Mucosa of gallbladder (tissue), 1 donor: Measurements from ENCODE around the gene GPR157. TPM values are rescaled to one million over a fixed set of nuclear protein-coding genes. Genes with fewer than 3 reads are reported as not detected.
"Not testable (repeated sequence)": the region's sequence is repeated elsewhere in the genome, so short reads cannot be mapped to it uniquely, and the experiment has no call there.

ENCODE experiments used
- DNase-seq: peaks from one replicate; pipeline ENCODE4 v3.0.0-alpha.2; 2020; ENCODE audit warnings: low spot score
- total RNA-seq: library from RNA; stranded (reverse); gene quantifications from one replicate; pipeline ENCODE4 v1.2.1, GENCODE V29; 2021
- donor health status: DM: no; HTN: no; CAD: no.

GPR157 gene
- total RNA-seq, 1 donor from 2014 or later, result 8.3 TPM

DNA sequence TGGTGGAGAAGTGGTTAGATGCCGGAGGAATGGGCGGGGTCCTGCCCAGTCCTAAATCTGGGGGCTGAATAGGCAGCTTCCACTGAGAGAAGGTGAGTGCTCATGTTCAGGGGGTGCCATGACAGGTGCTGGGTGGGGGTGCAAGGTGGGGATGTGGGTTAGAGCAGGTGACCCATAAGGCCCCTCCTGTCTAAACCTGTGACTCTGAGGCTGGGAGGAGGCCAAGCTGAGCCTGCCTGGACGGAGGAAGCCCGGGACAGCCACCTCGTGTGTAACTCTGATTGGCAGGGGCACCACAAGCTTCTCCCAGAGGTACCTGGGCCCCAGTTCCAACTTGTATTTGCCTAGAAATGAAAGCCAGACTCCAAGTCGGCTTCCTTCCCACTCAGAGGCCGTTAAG is 10.7 kb downstream of the GPR157 start:
- DNase-seq, result no peak

DNA sequence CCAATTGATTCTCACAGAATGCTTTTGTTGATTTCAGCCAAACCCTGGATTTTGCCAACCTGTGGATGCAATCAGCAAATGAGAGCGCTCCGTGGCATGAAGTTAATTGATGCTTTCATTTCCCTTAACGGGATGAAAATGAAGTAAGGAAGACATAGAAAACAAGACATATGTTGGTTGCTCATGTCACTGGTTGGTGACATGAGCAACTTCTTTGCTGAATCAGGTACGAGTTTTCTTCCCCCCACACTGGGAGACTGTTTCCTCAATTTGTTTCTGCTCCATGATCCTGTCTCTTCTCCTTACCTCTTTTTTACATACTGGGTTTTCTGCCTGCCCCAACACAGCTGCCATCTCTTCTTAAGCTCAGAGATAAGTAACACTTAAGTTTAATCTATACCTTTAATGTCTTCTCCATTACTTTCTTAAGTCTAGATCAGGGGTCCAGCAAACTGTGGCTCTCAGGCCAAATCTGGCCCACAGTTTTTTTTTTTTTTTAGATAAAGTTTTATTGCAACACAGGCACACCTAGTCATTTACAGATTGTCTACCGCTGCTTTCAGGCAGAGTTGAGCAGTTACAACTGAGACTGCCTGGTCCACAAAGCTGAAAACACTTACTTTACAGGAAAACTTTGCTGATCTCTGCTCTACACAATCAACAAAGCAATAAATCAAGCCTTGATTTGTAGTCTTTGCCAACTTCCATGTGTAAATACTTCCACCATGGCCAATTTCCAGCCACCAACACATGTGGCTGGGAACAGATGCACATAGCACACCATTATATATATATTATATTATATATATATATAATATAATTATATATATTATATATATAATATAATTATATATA is 13.3 kb downstream of the GPR157 start:
- DNase-seq, result no peak

DNA sequence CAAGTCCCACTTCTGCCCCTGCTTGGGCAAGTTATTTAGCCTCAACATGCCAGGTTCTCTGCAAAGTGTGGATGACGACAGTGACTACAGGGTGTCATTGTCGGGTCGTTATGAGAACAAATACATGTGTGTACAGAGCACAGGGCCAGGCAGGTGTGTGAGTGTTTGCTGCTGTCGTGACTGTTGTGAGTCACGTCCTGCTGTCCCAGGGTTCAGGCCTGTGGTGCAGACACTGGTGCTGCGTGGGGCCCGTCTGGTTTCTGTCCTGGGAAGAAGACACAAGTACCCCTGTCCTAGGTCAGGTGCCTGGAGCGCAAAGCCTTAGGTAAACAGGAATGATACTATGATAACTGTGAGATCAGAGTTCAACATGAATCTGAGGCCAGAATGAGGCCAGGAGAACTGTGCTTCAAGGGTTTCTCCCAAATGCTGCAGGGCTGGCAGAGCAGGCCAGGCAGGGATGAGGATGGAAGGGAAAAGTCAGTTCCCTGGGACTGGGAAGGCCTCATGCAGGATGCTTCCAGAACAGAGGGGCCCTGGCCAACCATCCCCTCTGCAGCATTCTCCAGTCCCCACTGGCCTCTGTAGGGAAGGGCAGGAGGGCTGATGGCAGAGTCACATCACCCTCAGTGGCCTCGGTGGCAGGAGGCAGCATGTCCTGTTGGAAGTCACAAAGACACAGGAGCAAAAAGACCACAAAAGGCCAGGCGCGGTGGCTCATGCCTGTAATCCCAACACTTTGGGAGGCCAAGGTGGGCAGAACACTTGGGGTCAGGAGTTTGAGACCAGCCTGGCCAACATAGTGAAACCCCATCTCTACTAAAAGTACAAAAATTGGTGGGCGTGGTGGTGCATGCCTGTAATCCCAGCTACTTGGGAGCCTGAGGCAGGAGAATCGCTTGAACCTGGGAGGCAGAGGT is 15.7 kb downstream of the GPR157 start:
- no peak for DNase-seq

DNA sequence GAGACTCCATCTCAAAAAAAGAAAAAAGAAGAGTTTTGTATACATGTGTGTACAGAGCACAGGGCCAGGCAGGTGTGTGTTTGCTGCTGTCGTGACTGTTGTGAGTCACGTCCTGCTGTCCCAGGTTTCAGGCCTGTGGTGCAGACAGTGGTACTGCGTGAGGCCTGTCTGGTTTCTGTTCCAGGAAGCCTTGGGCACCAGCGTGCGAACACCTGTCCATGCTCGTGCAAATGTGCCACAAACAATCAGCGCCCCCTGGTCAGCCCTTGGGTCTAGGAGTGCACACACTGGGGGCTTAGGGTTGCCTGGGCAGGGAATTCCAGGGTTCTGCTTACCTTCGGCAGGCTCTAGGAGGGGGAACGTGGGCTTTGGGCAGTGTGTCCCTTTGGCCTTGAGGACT is 16.9 kb downstream of the GPR157 start:
- no peak for DNase-seq

DNA sequence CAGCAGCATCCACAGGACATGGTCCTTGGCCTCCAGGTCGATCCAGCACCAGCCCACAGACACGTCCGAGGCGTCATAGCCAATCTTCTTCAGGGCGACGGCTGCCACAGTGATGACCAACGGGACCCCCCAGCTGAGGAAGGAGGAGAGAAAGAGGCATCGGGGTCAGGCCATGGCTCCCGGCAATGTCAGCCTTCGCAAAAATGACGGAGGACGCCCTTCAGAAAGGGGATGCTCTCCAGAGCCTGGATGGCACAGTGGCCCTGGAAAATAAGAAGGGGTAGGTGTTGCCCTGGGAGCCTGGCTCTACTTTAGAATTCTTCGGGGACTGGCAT is 17.6 kb downstream of the GPR157 start:
- DNase-seq, result no peak

DNA sequence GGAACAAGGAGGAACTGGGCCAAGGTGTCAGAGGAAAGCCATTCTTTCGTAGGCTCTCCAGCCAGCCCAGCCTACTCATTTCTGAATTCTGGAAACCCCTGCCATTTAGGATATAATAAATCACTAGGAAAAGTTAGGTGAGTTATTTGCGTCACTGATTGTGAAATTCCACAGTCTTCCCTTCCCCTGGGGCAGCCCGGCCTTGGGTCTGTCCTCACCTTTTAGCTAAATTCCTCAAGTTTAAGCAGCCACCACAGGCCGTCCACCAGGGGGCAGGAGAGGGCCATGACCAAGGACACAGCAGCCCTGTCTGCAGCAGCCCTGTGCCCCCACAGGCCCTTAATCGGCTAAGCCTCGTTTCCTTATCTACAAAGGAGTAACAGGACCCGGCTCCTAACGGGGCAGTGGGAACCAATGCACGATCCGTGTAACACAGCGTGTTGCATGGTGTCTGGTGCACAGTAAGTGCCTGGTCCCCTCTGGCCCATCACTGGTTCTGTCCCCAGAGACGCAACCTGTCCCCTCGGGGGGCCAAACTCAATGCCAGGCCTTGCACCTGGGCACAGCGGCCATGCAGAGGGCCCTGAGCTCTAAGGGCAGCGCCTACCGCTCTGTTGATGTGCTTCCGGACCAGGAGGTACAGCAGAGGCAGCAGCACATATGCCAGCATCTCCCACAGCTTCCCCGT is 18.1 kb downstream of the GPR157 start:
- peak; percentile 81 for DNase-seq

DNA sequence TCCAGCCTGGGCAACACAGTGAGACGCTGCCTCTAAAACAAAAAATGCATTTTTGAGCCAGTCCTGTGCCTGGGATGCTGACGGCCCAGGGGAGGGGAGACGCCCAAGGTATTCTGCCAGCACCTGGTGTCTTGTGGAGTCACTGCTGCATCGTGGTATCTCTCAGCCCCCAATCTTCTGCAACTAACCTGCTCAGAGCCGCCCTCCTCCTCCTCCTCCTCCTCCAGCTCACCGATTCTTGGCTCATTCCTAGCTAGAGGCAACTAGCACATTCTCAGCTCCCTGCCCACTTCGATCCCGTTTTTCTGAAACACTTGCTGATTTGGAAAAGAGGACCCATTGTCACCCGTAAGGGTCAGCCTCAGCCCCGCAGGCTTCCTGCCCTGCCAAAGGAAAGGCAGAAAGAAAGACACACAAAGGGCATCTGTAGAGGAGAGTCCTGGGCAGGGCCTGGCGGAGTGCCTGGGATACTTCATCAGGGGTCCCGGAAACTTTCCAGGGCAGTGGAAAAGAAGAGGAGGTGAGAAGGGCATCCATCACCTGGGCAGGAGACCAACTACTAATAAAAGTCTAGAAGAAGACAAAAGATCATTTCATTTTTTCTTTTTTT is 20.7 kb downstream of the GPR157 start:
- DNase-seq, result no peak

DNA sequence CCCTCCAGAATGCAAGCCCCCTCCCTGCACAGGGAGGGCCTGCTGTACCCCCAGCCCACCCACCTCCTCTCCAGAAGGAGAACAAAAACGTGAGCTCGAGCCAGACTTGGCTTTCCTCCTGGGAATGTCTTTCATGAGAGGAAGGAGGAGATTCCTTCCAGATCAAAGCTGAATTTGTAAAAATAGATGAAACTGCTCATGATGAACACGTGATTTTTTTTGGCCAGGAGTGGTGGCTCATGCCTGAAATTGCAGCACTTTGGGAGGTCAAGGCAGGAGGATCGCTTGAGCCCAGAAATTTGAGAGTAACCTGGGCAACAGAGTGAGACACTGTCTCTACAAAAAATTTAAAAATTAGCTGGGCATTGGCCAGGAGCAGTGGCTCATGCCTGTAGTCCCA is 21.8 kb downstream of the GPR157 start:
- no peak for DNase-seq

DNA sequence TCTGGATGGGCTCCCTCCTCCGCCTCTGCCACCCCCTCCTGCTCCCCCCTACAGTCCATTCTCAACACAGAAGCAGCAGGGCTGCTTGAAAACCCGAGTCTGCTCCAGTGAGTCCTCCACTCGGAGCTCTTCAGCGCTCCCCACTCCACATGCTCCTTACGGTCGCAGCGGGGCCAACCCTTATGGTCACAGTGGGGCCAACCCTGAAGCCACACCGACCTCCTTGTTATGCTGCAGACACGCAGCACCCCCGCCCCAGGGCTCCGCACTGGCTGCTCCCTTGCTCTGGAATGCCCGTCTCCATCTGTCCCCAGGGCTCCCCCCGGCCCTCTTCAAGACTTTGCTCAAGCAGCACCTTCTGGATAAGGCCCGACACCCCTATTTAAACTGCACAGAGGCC is 22.6 kb downstream of the GPR157 start:
- no peak for DNase-seq

DNA sequence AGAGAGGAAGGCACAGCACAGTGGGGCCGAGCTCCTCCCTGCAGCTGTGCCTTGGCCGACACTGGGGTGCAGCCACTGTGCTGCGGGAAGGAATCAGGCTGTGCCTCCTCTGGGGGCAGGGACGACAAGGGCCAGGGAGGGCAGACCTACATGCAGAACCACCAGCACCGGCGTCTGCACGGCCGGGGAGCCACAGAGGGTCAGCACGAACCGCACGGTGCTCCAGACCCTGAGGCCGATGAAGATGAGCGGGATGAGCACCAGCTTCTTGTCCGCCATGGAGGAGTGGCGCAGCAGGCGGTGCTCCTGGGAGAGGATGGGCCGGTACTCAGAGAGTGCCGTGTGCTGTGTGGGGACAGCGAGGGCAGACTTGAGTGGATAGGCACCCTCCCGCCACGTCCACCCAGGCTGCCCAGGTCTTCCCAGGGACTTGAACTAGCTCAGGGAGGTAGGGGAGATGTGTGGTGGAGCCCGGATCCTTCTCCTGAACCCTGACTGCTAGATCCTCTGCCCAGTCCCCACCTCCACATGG is 23.5 kb downstream of the GPR157 start:
- no peak for DNase-seq

DNA sequence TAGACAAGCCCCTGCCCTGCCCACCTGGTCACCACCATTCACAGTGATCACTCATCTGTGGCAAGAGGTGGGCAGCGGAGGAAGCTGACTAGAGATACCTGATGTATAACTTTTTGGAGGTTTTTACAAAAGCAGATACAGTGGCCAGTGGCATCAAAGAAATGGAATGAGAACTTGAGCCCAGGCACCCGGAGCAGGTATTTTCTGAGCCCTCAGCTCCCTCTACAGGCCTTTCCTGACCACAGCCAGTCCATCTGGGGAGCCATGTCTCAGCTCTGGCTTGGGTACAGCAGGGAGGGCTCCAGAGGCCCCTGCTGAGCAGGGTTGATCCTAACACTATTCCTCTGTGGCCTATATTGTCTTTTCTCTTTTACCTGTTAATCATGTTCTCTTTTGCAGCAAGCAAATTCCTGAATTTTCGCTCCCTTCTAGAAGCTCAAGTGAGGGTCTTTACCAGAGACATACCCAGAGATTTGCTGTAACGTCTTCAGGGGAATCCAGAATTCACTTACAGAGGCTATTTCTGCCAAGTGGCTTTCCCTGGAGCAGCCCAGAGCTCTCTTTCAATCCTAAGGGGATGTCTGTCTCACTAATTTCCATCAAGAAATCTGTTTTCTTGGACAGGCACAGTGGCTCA is 27.3 kb downstream of the GPR157 start:
- DNase-seq, result peak; percentile 49

DNA sequence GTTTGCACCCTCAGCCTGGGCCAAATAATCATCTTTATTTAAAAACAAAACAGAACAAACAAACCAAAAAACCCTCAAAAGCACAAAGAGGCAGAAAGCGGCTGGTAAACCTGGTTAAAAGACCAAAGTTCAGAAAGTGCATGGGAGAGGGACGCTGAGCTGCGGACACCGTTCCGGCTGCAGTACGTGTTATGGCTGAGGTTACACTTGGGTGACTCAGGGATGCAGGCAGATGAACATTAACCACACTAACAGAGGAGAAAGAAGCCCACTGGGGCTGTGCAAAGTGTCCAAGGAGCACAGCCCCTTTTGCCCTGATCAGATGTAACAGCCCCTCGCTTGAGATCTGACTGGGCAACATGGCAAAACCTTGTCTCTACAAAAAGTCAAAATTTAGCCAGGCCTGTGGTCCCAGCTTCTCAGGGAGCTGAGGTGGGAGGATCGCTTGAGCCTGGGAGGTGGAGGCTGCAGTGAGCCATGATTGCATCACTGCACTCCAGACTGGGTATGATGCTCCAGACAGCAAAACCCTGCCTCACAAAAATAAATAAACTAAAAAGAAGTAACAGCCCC is 28.3 kb downstream of the GPR157 start:
- DNase-seq, result no peak

DNA sequence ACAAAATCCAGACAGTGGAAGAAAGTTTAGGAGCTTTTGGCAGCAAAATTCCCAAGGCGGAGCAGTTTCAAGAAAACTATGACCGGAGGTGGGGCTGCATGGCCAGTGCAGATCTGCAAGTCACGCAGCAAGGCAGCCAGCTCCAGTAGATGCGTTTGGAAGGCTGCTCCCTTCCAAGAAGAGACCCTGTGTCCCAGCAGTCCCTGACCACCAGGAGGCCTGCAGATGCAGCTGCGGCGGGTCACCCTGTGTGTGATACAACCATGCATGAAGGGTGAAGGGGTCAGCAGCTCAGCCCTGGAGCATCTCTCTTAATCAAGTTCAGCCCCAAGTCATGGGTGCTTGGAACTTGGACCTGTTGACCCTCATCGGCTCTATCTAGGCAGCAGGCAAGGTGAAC is 29.3 kb downstream of the GPR157 start:
- no peak for DNase-seq

DNA sequence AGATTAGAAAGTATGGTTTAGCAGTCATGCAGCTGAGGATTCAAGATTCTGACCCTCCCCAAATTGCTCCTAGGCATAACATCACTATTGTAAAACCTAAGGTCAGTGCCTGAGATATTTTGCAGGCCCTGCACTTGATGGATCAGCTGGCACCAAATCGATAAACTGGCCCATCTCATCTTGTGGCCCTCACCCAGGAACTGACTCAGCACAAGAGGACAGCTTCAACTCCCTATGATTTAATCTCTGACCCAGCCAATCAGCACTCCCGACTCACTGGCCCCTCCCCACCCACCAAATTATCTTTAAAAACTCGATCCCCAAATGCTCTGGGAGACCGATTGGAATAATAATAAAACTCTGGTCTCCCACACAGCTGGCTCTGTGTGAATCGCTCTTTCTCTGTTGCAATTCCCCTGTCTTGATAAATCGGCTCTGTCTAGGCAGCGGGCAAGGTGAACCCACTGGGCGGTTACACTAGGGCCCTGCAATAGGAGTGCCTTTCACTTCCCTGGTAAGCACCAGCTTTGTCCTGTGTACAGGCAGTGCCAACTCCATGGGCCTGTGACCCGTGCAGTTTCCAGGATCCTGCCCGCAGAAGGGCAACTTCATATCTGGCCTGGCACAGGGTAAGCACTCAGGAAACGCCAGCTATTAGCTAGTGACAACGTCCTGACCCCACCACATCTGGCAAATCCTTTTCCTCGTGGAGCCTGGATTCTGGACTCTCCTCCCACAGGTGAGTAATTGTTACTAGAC is 30.8 kb downstream of the GPR157 start:
- no peak for DNase-seq

DNA sequence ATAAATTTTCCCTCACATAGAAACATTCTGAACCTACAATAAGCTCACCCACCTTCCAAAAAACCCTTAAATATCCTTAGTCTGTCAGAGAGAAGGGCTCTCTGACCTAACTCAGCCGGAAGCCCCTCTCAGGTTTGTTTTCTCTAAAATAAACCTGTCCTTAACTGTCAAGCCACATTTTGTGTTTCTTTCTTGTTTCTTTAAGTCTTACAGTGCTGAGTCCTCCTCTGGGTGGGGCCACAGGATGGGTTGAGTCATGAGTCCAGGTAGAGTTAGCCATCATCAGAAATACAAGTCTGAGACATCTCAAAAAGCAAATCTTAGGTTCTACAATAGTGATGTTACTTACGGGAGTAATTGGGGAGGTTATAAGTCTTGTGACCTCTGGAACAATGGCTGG is 33.1 kb downstream of the GPR157 start:
- no peak for DNase-seq

DNA sequence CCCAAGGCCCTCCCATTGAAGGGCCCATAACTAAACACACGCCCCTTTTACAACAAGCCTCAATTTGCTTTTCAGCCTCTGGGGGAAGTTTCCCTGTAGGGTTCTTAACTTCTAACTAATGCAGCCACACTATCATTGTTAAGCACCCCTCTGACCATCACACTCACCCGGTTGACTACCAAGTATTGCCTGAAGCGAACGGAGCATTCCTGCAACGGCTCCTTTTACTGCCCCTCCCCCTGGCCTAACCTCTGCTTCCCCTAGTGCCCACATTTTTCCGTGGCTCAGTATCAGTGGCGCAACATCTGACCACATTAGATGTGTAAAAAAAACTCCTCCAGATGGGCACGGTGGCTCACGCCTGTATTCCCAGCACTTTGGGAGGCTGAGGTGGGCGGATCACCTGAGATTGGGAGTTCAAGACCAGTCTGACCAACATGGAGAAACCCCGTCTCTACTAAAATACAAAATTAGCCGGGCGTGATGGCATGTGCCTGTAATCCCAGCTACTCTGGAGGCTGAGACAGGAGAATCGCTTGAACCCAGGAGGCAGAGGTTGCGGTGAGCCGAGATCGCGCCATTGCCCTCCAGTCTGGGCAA is 34.8 kb downstream of the GPR157 start:
- DNase-seq, result not testable (repeated sequence)

DNA sequence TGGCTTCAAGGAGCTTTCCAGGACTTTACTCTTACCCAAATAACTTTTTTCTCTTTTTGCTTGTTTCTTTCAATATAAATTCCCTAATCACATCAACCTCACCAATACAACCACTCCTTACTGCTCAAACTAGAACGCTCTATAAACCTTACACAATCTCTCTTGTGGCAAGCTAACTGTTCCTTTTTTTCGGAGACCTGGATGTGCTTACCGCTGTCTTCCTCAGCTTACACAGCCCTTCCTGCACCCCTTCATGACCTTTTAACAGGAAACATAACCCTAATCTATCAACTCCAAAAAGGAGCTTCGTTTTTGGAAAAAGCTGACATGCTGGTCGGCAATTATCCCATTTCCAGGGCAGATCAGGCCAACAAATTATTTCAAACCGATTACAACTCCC is 35.3 kb downstream of the GPR157 start:
- DNase-seq, result no peak

DNA sequence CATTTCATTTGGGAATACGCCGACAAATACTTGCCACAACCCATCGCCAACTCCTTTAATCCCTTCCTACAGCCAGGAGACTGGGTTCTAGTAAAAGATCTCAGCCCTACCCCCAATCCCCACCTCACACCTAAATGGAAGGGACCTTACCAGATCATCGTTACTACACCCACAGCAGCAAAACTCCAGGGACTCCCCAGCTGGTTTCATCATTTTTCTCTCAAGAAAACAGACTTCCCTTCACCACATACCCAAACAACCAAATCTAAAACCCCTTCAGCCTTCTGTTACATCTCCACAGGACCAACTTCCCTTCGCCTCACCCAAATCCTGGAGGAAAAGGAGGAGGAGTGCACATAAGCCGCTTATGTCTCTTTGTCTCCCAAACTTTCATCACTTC is 35.8 kb downstream of the GPR157 start:
- no peak for DNase-seq

DNA sequence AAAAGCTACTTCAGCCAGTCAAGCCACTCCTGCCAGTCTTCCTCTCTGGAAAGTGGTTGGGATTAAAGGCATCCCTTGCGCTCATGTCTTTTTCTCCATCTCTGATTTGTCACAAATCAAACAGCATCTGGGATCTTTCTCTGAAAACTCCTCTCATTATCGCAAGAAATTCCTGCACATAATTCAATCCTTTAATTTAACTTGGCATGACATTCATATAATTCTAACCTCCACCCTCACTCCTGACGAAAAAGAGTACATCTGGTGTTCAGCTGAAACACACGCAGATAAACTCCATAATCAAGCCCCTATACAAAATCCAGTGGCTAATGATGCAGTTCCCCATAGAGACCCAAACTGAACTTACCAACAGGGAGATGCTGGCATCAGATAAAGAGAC is 40.1 kb downstream of the GPR157 start:
- DNase-seq, result no peak
